ENCODE data around the gene TRUB1. TPM values are rescaled to one million over a fixed set of nuclear protein-coding genes. Genes with fewer than 3 reads are reported as not detected.
A peak's percentile ranks its signal among the peaks of the same experiment; 100 is the strongest.
"Not testable (repeated sequence)": the region's sequence is repeated elsewhere in the genome, so short reads cannot be mapped to it uniquely, and the experiment has no call there.

Gene TRUB1
- 10 to 100 TPM; 17.4 to 23.2 (median 22.3) TPM for total RNA-seq (2021; fragmentation: NEBNext Ultra II Directional; extraction: Animal tissue kit (Norgen Biotek cat#: 25700))
- long read RNA-seq, transcript TRUB1-201 (8 exons, 3,408 nt): major isoform, 20 of 29 reads
- long read RNA-seq, partial matches to known transcripts: 6 of 29 reads
- long read RNA-seq, other reads (novel, unspliced or antisense): 1 of 29 reads

DNA sequence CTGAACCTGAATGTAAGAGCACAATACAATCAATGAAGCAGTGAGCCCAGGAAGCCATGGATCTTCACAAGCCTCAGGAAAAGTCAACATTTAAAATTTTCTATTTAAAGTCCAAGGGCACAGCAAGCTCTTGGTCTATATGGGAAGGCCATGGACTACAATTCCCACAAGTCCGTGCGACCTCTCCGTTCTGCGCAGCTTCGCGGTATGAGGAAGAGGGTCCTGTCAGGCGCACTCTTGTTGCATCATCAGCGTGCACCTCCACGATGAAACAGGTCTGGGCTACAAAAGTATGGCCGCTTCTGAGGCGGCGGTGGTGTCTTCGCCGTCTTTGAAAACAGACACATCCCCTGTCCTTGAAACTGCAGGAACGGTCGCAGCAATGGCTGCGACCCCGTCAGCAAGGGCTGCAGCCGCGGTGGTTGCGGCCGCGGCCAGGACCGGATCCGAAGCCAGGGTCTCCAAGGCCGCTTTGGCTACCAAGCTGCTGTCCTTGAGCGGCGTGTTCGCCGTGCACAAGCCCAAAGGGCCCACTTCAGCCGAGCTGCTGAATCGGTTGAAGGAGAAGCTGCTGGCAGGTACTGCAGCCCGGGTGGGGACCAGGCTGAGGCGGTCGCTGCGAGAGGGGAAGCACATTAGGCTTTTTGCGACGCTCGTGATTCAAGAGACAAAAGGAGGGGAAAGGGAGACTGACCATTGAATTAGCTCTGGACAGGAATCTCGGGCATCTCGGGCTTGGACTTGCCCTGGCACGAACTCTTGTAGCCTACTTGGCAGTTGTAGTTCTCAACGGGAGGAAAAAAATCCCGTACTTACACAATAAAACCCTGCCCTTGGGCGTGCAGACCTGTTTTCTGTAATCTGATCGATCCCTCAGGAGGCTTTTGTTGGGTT, at the start of gene TRUB1:
Gene TRUB1 (plus strand): TSS at position 234 of the 894 bp plus-strand sequence. CDS start 59 bp downstream, at position 293.
- H3K4me1 Mint-ChIP-seq (ENCODE audit: low read depth): peaks cover 32% of the 10 kb centered on the region
- no peaks in the 10 kb centered on the region for H3K36me3 Mint-ChIP-seq (ENCODE audit: low read depth)
- TF ChIP-seq, protein P1, sequence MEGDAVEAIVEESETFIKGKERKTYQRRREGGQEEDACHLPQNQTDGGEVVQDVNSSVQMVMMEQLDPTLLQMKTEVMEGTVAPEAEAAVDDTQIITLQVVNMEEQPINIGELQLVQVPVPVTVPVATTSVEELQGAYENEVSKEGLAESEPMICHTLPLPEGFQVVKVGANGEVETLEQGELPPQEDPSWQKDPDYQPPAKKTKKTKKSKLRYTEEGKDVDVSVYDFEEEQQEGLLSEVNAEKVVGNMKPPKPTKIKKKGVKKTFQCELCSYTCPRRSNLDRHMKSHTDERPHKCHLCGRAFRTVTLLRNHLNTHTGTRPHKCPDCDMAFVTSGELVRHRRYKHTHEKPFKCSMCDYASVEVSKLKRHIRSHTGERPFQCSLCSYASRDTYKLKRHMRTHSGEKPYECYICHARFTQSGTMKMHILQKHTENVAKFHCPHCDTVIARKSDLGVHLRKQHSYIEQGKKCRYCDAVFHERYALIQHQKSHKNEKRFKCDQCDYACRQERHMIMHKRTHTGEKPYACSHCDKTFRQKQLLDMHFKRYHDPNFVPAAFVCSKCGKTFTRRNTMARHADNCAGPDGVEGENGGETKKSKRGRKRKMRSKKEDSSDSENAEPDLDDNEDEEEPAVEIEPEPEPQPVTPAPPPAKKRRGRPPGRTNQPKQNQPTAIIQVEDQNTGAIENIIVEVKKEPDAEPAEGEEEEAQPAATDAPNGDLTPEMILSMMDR (IDR thresholded peaks at IDR 0.05): no peak
- H3K4me3 Mint-ChIP-seq: peak within 1 kb of the TSS; percentile 98
- H3K27me3 Mint-ChIP-seq (ENCODE audit: insufficient read depth): peaks cover 2% of the 10 kb centered on the region
- peak within 1 kb of the TSS; percentile 95 for H3K27ac Mint-ChIP-seq
- DNase-seq: peak; percentile 93
- H3K9me3 Mint-ChIP-seq: no peaks in the 10 kb centered on the region

DNA sequence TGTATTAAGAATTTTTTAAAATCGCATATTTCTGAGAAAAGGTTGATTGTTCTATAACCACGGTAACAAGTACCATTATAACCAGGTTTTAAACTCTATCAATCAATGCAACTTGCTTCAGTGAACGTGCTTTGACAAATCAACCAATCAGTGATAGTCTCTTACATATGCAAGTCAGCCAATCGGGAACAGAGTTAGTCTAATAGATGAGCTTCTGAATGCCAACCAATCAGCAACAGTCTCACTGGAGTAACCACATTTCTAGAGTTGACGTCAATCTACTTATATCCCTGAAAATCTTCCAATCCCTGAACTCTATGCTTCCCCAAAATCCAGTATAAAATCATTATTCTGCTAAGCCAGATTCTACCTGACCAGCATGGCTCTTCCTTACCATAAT, 44.7 kb upstream of the TRUB1 start:
- peaks cover 10% of the 10 kb centered on the region for H3K27me3 Mint-ChIP-seq (ENCODE audit: insufficient read depth)
- no peaks in the 10 kb centered on the region for H3K36me3 Mint-ChIP-seq (ENCODE audit: low read depth)
- no peak overlapping the region for H3K4me3 Mint-ChIP-seq
- DNase-seq: peak; percentile 17
- no peaks in the 10 kb centered on the region for H3K4me1 Mint-ChIP-seq (ENCODE audit: low read depth)
- no peak overlapping the region for H3K27ac Mint-ChIP-seq
- no peaks in the 10 kb centered on the region for H3K9me3 Mint-ChIP-seq
- TF ChIP-seq, protein P1 (IDR thresholded peaks at IDR 0.05): no peak

DNA sequence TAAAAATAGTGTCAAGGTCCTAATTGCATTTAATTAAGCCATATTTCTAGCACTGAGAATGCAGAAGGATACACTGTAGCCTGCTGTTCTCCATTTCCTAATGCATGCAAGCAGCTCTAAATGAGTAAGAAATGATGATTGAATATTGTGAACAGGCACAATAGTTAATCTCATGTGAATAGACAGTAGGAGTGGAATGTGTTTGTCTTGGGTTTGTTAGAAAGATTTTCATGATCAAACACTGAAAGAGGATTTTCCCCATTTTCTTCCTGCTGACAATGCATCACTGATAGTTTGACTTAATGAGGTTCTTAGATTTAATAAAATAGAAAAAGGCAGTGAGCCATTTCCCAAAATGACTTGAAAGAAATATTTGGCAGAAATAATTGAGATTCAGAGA, 43.1 kb upstream of the TRUB1 start:
- H3K27me3 Mint-ChIP-seq (ENCODE audit: insufficient read depth): peaks cover 7% of the 10 kb centered on the region; the same call in 1 of the 2 replicates
- no peaks in the 10 kb centered on the region for H3K4me1 Mint-ChIP-seq (ENCODE audit: low read depth)
- H3K27ac Mint-ChIP-seq: no peak overlapping the region
- TF ChIP-seq, protein P1 (IDR thresholded peaks at IDR 0.05): no peak
- H3K9me3 Mint-ChIP-seq: no peaks in the 10 kb centered on the region
- H3K36me3 Mint-ChIP-seq (ENCODE audit: low read depth): no peaks in the 10 kb centered on the region
- no peak overlapping the region for H3K4me3 Mint-ChIP-seq
- DNase-seq: no peak

DNA sequence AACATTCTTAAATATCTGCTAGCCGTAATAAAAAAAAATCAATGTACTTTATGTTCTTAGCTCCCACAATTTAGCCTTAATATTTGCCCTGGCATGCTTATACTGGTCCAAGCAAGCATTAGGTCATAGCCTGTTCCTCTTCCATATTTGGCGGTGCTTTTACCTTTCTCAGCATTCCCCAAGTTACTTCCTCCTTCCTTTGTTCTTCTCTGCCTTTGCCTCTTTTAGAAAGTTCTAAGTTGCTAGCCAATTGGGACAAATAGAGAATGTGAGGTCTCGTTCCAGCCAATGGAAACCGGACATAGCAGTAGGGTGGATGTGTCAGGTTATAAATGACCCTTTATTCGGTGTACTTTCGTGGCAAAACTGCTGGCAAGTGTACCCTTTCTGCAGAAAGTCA, 41.0 kb upstream of the TRUB1 start:
- not testable (repeated sequence) for H3K4me1 Mint-ChIP-seq (ENCODE audit: low read depth); DNase-seq; H3K4me3 Mint-ChIP-seq; H3K9me3 Mint-ChIP-seq; H3K36me3 Mint-ChIP-seq (ENCODE audit: low read depth); H3K27ac Mint-ChIP-seq; H3K27me3 Mint-ChIP-seq (ENCODE audit: insufficient read depth)

- TF ChIP-seq, protein P1 (IDR thresholded peaks at IDR 0.05): no peak
- no peaks in the 10 kb centered on the region for H3K36me3 Mint-ChIP-seq (ENCODE audit: low read depth)
- no peak overlapping the region for H3K4me3 Mint-ChIP-seq
- peaks cover 8% of the 10 kb centered on the region for H3K4me1 Mint-ChIP-seq (ENCODE audit: low read depth)
- no peak for DNase-seq
- no peak overlapping the region for H3K27ac Mint-ChIP-seq
- no peaks in the 10 kb centered on the region for H3K9me3 Mint-ChIP-seq
- peaks cover 7% of the 10 kb centered on the region; the same call in 1 of the 2 replicates for H3K27me3 Mint-ChIP-seq (ENCODE audit: insufficient read depth)
These were observed 40.4 kb upstream of the TRUB1 start for GRCh38 chr10:114897593-114897992.

GRCh38 chr10:114899982-114900381, 38.0 kb upstream of the TRUB1 start:
- peaks cover 15% of the 10 kb centered on the region for H3K4me1 Mint-ChIP-seq (ENCODE audit: low read depth)
- DNase-seq: no peak
- no peaks in the 10 kb centered on the region for H3K9me3 Mint-ChIP-seq

More at GRCh38 chr10:114899982-114900381, 38.0 kb upstream of the TRUB1 start:
- peaks cover 7% of the 10 kb centered on the region for H3K27me3 Mint-ChIP-seq (ENCODE audit: insufficient read depth)
- no peak overlapping the region for H3K27ac Mint-ChIP-seq
- H3K4me3 Mint-ChIP-seq: no peak overlapping the region
- TF ChIP-seq, protein P1 (IDR thresholded peaks at IDR 0.05): no peak
- no peaks in the 10 kb centered on the region for H3K36me3 Mint-ChIP-seq (ENCODE audit: low read depth)
